Erythroblast (primary cell): ENCODE measurements around the gene RNU2-63P.

Experiments used
- GATA1 ChIP-seq: IDR thresholded peaks from 2 replicates; pipeline ENCODE4 v1.6.1; 2011; ENCODE audit warnings: low read depth, mild to moderate bottlenecking, control low read depth, low read length, moderate library complexity
- POLR2A ChIP-seq: IDR thresholded peaks from 2 replicates; pipeline ENCODE4 v1.6.1; 2011; ENCODE audit warnings: mild to moderate bottlenecking, low read length

GRCh38 chr2:88036606-88037005 lies 20.3 kb upstream of the RNU2-63P start:
- TF ChIP-seq POLR2A (no peak), GATA1 (no peak)
